Natural killer cell (primary cell): ENCODE measurements around the gene SOAT2. TPM values are rescaled to one million over a fixed set of nuclear protein-coding genes. Genes with fewer than 3 reads are reported as not detected.
A peak's percentile ranks its signal among the peaks of the same experiment; 100 is the strongest.

Source experiments
- ATAC-seq, 3 donors: fragments of 150-1000 bp in 2 of 3; fragments of 200-7000 bp in 1 of 3; cut with Tn5 transposase; 1 replicate in 1 of 3; 2 replicates in 2 of 3; pipeline ENCODE4 v1.10.0; 2021; ENCODE audit warnings: mild to moderate bottlenecking in 2 of 3, moderate library complexity in 2 of 3
- DNase-seq, 2 donors: peaks; one replicate each; pipeline versions ENCODE4 v3.0.0 to v3.0.0-alpha.2; 2013 to 2021; ENCODE audit warnings: mixed read lengths in 1 of 2
- H3K27ac ChIP-seq: one replicate; pipeline ENCODE4 v1.5.1; 2013; ENCODE audit warnings: mild to moderate bottlenecking, low read length
- H3K27me3 ChIP-seq: one replicate; pipeline ENCODE4 v1.6.1; 2013; ENCODE audit warnings: low read length; ENCODE audit not compliant: control insufficient read depth, insufficient read depth
- H3K36me3 ChIP-seq: one replicate; pipeline ENCODE4 v1.6.1; 2013; ENCODE audit warnings: low read length; ENCODE audit not compliant: control insufficient read depth, insufficient read depth
- H3K4me1 ChIP-seq: one replicate; pipeline ENCODE4 v1.6.1; 2013; ENCODE audit warnings: low read length; ENCODE audit not compliant: control insufficient read depth, insufficient read depth
- H3K4me3 ChIP-seq: one replicate; pipeline ENCODE4 v1.5.1; 2013; ENCODE audit warnings: low read length
- H3K9me3 ChIP-seq: one replicate; pipeline ENCODE4 v1.6.1; 2013; ENCODE audit warnings: low read length; ENCODE audit not compliant: control insufficient read depth, insufficient read depth
- H3K27ac Mint-ChIP-seq, 2 donors: one replicate each; pipeline ENCODE4 v1.8.0; 2022; ENCODE audit warnings: mild to moderate bottlenecking in 2 of 2, mixed read lengths in 2 of 2, moderate library complexity in 1 of 2
- H3K27me3 Mint-ChIP-seq, 2 donors: one replicate each; pipeline ENCODE4 v1.8.0; 2022; ENCODE audit warnings: low read depth in 2 of 2, mixed read lengths in 2 of 2
- H3K36me3 Mint-ChIP-seq: one replicate; pipeline ENCODE4 v1.8.0; 2022; ENCODE audit warnings: mixed read lengths
- H3K4me1 Mint-ChIP-seq, 2 donors: one replicate each; pipeline ENCODE4 v1.8.0; 2022; ENCODE audit warnings: mixed read lengths in 2 of 2
- H3K4me3 Mint-ChIP-seq: one replicate; pipeline ENCODE4 v1.8.0; 2022; ENCODE audit warnings: mild to moderate bottlenecking, moderate library complexity, mixed read lengths
- H3K9me3 Mint-ChIP-seq, 2 donors: one replicate each; pipeline ENCODE4 v1.8.0; 2022; ENCODE audit warnings: mixed read lengths in 2 of 2
- CTCF ChIP-seq: fragments of 200-600 bp; IDR thresholded peaks from one replicate; pipeline ENCODE4 v1.8.0; 2022; ENCODE audit warnings: antibody characterized with exemption
- WGBS: methylation state at CpG from one replicate; pipeline ENCODE4 v1.1.7; 2013; ENCODE audit warnings: missing lambda C conversion rate; ENCODE audit not compliant: insufficient coverage; 5-methylcytosine and 5-hydroxymethylcytosine counted together
- intact Hi-C: fragments of 100-400 bp; cut with micrococcal nuclease; formaldehyde crosslinking; loops from one replicate; pipeline ENCODE4 v1.14.2; 2022
- total RNA-seq, 4 donors: library from RNA; stranded (reverse); fragments of 120-200 nt in 1 of 4; gene quantifications; one replicate each; pipeline versions ENCODE4 v1.2.3 to v1.2.4, GENCODE V29; 2013 to 2022

SOAT2 gene
- total RNA-seq, 3 donors from 2014 or later (not counting 1 experiment from before 2014, with no cell fraction given): not detected

DNA sequence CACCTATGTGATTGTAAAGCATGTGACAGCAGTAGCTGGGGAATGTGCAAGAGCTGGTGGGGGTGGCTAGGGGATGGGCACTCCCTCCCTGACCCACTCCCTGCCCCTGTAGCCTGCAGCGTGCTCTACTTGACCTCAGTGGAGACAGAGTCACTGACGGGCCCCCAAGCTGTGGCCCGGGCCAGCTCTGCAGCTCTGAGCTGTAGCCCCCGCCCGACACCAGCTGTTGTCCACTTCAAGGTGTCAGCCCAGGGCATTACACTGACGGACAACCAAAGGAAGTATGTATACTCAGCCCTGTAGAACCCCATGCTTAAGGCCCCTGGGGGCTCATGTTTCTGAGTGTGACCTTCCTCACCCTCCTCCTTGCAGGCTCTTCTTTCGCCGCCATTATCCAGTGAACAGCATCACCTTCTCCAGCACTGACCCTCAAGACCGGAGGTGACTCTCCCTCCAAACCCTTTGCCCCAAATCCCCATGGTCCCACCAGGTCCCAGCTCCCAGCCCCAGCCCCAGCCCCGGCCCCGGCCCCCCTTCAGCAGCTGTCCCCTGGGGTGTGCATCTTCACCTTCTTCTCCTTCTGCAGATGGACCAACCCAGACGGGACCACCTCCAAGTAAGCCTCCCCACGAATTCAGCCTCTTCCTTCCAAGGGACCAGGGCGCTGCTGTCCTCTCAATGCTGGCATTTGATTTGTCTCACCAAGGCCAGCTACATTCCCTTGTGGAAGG is 40.1 kb upstream of the SOAT2 start:
- TF ChIP-seq CTCF: no peak
- no peaks in the 10 kb centered on the region for H3K36me3 Mint-ChIP-seq
- Histone ChIP-seq H3K27ac (no peak overlapping the region), H3K27me3 (no peaks in the 10 kb centered on the region), H3K9me3 (no peaks in the 10 kb centered on the region), H3K4me3 (no peak overlapping the region), H3K4me1 (no peaks in the 10 kb centered on the region), H3K36me3 (peaks cover 34% of the 10 kb centered on the region)
- ATAC-seq (no peak), DNase-seq (no peak)
- H3K9me3 Mint-ChIP-seq: no peaks in the 10 kb centered on the region
- peaks cover 0 to 2% of the 10 kb centered on the region in 2 donors for H3K27me3 Mint-ChIP-seq
- H3K4me1 Mint-ChIP-seq: peaks cover 0 to 14% of the 10 kb centered on the region in 2 donors
- no peak overlapping the region for H3K27ac Mint-ChIP-seq
- 92% methylated on average over 14 of the region's 14 CpGs for WGBS
- H3K4me3 Mint-ChIP-seq: no peak overlapping the region
- intact Hi-C loops: loop anchor here (10.0 kb wide), 1 partner anchor 282 kb away; no protein-coding TSS in a partner anchor

GRCh38 chr12:53063708-53064612 is 39.3 kb upstream of the SOAT2 start:
- H3K36me3 ChIP-seq: peaks cover 36% of the 10 kb centered on the region
- 90% methylated on average over 13 of the region's 13 CpGs for WGBS
- no peaks in the 10 kb centered on the region for H3K4me1 ChIP-seq
- peaks cover 0 to 2% of the 10 kb centered on the region in 2 donors for H3K27me3 Mint-ChIP-seq
- no peak for TF ChIP-seq CTCF
- H3K9me3 ChIP-seq: no peaks in the 10 kb centered on the region
- ATAC-seq (no peak), DNase-seq (no peak)
- peaks cover 0 to 14% of the 10 kb centered on the region in 2 donors for H3K4me1 Mint-ChIP-seq
- no peak overlapping the region for H3K4me3 Mint-ChIP-seq
- no peaks in the 10 kb centered on the region for H3K9me3 Mint-ChIP-seq
- H3K36me3 Mint-ChIP-seq: no peaks in the 10 kb centered on the region
- no peak overlapping the region for H3K27ac ChIP-seq
- H3K4me3 ChIP-seq: no peak overlapping the region
- H3K27me3 ChIP-seq: no peaks in the 10 kb centered on the region
- H3K27ac Mint-ChIP-seq: no peak overlapping the region
- intact Hi-C loops: loop anchor here (10.0 kb wide), 1 partner anchor 281 kb away; no protein-coding TSS in a partner anchor

- intact Hi-C loops: loop anchor here (10.0 kb wide), 1 partner anchor 280 kb away; no protein-coding TSS in a partner anchor
- ATAC-seq (no peak), DNase-seq (no peak)
- no peak overlapping the region for H3K4me3 ChIP-seq
- Mint-ChIP-seq H3K27me3 (peaks cover 0 to 2% of the 10 kb centered on the region in 2 donors), H3K27ac (peak overlapping the region in 1 of 2 donors; percentile 15), H3K9me3 (no peaks in the 10 kb centered on the region), H3K4me1 (peaks cover 0 to 14% of the 10 kb centered on the region in 2 donors), H3K36me3 (no peaks in the 10 kb centered on the region), H3K4me3 (no peak overlapping the region)
- H3K9me3 ChIP-seq: no peaks in the 10 kb centered on the region
- TF ChIP-seq CTCF: no peak
- H3K36me3 ChIP-seq: peaks cover 36% of the 10 kb centered on the region
- no peaks in the 10 kb centered on the region for H3K4me1 ChIP-seq
- H3K27me3 ChIP-seq: no peaks in the 10 kb centered on the region
- 96% methylated on average over 11 of the region's 11 CpGs for WGBS
- no peak overlapping the region for H3K27ac ChIP-seq
Measured at GRCh38 chr12:53064613-53065436, 38.5 kb upstream of the SOAT2 start.
